Lower lobe of right lung (tissue), 2 donors: ENCODE data around the gene PNKP. TPM values are rescaled to one million over a fixed set of nuclear protein-coding genes. Genes with fewer than 3 reads are reported as not detected.

Experiments
- ATAC-seq, 2 donors: fragments of 200-7000 bp; cut with Tn5 transposase; one replicate each; pipeline ENCODE4 v1.9.1; 2020 to 2022; ENCODE audit warnings: mild to moderate bottlenecking in 2 of 2, moderate library complexity in 2 of 2
- DNase-seq: peaks from one replicate; pipeline ENCODE4 v3.0.0-alpha.2; 2020
- H3K27ac ChIP-seq: fragments of 200-600 bp; one replicate; pipeline ENCODE4 v1.8.0; 2022
- H3K27me3 ChIP-seq: fragments of 200-600 bp; one replicate; pipeline ENCODE4 v1.8.0; 2022; ENCODE audit warnings: low read depth
- H3K36me3 ChIP-seq: fragments of 200-600 bp; one replicate; pipeline ENCODE4 v1.8.0; 2022; ENCODE audit warnings: mild to moderate bottlenecking
- H3K4me1 ChIP-seq: fragments of 200-600 bp; one replicate; pipeline ENCODE4 v1.8.0; 2022
- H3K4me3 ChIP-seq: fragments of 200-600 bp; one replicate; pipeline ENCODE4 v1.8.0; 2022; ENCODE audit warnings: mild to moderate bottlenecking
- H3K9me3 ChIP-seq: fragments of 200-600 bp; one replicate; pipeline ENCODE4 v1.8.0; 2022
- intact Hi-C: fragments of 100-400 bp; cut with DNase I; formaldehyde crosslinking; loops from one replicate; pipeline ENCODE4 v1.11.0; 2022
- total RNA-seq: library from RNA; stranded (reverse); fragmentation: NEBNext Ultra II Directional; extraction: Animal tissue kit (Norgen Biotek cat#: 25700); gene quantifications from one replicate; pipeline ENCODE4 v1.2.1, GENCODE V29; 2021
- TF ChIP-seq, protein P1 (sequence below): fragments of 200-600 bp; IDR thresholded peaks from one replicate; pipeline ENCODE4 v1.8.0; 2022; ENCODE audit warnings: antibody characterized with exemption, mild to moderate bottlenecking
- donor health status: DM: no; HTN: yes; CAD: no; lungs with severe emphysema.

PNKP gene
- total RNA-seq, 1 donor from 2014 or later = 78.0 TPM

DNA sequence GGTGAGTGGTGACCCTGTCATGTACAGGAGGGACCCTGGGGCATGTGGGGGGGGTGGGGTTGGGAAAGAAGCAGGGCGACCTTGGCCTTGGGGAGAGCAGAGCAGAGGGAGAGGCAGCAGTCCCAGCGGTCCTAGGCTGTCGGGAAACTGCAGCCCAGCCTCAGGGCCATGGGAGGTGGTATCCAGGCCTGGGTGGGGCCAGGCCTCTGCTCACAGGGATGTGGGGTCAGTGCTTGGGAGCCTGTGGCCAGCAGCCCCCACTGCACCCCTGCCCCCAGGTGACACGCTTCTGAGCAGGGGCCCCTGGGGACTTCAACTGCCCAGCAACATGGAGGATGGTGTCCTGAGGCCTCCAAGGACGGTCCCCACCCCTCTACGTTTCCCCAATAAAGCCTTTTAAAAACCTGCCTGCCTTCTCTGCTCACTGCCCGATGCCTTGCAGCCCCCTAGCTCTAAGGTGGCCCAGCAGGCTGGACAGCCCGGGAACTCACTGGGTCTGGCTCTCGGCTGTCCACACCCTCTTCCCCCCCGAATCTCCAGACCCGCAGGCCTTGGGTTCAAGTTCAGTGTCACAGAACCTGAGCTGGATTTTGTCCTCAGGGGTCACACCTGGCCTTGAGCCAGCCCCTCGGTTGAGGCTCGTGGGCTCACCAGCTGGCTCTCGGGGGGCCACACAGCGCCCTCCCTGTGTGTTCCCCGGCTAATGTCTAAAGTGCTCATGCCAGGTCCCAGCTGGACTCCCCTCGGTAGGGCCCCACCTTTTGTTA is 6.9 kb downstream of the PNKP start:
- intact Hi-C loops = no loop called here

DNA sequence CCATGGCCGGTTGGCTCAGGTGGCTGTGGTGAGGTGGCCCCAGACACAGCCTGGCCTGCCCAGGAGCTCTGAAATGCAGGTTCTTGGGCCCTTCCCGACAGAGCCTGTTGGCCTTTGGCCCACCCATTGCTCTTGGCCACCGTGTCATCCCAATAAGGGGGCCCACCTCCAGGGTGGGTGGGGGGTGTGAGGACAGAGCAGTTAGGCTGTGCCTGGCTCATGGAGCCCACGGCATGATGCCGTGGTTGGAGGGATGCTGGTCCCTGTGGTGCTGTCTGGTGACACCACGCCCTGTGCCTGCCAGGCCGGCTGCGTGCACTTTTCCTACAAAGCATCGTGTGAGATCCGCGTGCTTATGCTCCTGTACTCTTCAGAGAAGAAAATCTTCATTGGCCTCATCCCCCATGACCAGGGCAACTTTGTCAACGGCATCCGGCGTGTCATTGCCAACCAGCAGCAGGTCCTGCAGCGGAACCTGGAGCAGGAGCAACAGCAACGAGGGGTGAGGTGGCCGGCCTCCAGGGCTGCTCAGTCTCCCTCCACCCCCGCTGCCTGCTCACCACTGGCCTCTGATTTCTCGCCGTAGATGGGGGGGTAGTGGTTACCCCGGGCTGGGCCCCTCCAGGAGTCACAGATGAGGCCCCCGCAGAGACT is 7.6 kb downstream of the PNKP start:
- Histone ChIP-seq H3K9me3 (no peaks in the 10 kb centered on the region), H3K27me3 (no peaks in the 10 kb centered on the region), H3K36me3 (peaks cover 89% of the 10 kb centered on the region), H3K4me1 (peaks cover 2% of the 10 kb centered on the region), H3K4me3 (no peak overlapping the region), H3K27ac (no peak overlapping the region)
- DNase-seq (no peak), ATAC-seq (no peak)
- intact Hi-C loops = no loop called here
- TF ChIP-seq, protein P1, sequence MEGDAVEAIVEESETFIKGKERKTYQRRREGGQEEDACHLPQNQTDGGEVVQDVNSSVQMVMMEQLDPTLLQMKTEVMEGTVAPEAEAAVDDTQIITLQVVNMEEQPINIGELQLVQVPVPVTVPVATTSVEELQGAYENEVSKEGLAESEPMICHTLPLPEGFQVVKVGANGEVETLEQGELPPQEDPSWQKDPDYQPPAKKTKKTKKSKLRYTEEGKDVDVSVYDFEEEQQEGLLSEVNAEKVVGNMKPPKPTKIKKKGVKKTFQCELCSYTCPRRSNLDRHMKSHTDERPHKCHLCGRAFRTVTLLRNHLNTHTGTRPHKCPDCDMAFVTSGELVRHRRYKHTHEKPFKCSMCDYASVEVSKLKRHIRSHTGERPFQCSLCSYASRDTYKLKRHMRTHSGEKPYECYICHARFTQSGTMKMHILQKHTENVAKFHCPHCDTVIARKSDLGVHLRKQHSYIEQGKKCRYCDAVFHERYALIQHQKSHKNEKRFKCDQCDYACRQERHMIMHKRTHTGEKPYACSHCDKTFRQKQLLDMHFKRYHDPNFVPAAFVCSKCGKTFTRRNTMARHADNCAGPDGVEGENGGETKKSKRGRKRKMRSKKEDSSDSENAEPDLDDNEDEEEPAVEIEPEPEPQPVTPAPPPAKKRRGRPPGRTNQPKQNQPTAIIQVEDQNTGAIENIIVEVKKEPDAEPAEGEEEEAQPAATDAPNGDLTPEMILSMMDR = no peak

More for the DNA sequence above, 6.9 kb downstream of the PNKP start:
- H3K27ac ChIP-seq = peak overlapping the region; percentile 11
- no peak for ATAC-seq
- no peak for DNase-seq
- no peaks in the 10 kb centered on the region for H3K9me3 ChIP-seq
- peaks cover 85% of the 10 kb centered on the region for H3K36me3 ChIP-seq
- TF ChIP-seq, protein P1 = no peak
- H3K27me3 ChIP-seq = no peaks in the 10 kb centered on the region
- H3K4me1 ChIP-seq = peaks cover 9% of the 10 kb centered on the region
- no peak overlapping the region for H3K4me3 ChIP-seq

DNA sequence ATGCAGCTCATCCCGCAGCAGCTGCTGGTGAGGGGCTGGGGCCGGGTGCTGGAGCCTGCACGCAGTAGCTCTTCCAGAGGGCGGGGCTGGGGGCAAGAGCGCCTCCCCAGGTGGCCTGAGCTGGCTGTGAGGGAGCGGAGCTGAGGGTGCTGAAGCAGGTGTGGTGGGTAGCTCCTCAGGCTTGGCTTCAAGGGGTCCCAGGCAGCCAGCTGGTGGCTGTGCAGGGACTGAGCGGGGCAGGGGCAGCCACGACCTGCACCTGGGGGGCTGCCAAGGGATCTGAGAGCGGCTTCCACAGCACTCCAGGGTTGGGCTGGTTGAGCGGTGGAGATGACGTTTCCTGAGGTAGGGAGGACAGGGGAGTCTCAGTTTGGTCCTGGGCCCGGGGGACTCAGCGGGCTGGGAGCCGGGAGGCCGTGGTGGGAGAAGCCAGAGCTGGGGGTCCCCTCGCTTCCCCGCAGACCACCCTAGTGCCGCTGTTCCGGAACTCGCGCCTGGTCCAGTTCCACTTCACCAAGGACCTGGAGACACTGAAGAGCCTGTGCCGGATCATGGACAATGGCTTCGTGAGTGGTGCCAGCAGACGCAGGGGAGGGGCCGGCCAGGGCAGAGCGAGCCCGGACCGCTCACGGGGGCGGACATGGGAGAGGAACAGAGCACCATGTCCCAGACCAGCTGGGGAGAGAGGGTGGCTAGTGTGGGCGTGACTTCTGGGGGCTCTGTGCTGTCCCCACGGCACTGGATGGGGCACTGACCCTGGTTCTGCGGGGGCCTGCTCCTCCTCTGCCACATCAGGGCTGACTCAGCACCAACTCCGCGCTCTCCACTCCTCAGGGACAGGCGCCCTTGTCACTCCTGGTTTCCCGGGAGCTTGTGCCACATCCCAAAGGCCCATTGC is 9.0 kb downstream of the PNKP start:
- DNase-seq = no peak
- intact Hi-C loops = no loop called here
- Histone ChIP-seq H3K36me3 (peaks cover 81% of the 10 kb centered on the region), H3K27me3 (no peaks in the 10 kb centered on the region), H3K9me3 (no peaks in the 10 kb centered on the region), H3K27ac (no peak overlapping the region), H3K4me1 (peaks cover 7% of the 10 kb centered on the region), H3K4me3 (no peak overlapping the region)
- TF ChIP-seq, protein P1 = no peak
- ATAC-seq = no peak

DNA sequence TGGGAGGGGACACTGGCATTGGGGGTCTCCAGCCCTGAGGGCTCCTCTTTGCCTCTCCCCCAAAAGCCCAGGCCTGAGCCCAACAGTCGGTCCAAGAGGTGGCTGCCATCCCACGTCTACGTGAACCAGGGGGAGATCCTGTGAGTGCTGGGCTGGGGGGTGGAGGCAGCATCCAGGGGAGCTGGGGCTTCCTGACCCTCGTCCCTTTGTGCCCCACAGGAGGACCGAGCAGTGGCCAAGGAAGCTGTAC is 9.6 kb downstream of the PNKP start:
- TF ChIP-seq, protein P1 = no peak
- H3K27me3 ChIP-seq = no peaks in the 10 kb centered on the region
- peaks cover 75% of the 10 kb centered on the region for H3K36me3 ChIP-seq
- no peaks in the 10 kb centered on the region for H3K9me3 ChIP-seq
- intact Hi-C loops = no loop called here
- H3K4me1 ChIP-seq = peaks cover 13% of the 10 kb centered on the region
- ATAC-seq (no peak), DNase-seq (no peak)
- no peak overlapping the region for H3K27ac ChIP-seq
- no peak overlapping the region for H3K4me3 ChIP-seq

DNA sequence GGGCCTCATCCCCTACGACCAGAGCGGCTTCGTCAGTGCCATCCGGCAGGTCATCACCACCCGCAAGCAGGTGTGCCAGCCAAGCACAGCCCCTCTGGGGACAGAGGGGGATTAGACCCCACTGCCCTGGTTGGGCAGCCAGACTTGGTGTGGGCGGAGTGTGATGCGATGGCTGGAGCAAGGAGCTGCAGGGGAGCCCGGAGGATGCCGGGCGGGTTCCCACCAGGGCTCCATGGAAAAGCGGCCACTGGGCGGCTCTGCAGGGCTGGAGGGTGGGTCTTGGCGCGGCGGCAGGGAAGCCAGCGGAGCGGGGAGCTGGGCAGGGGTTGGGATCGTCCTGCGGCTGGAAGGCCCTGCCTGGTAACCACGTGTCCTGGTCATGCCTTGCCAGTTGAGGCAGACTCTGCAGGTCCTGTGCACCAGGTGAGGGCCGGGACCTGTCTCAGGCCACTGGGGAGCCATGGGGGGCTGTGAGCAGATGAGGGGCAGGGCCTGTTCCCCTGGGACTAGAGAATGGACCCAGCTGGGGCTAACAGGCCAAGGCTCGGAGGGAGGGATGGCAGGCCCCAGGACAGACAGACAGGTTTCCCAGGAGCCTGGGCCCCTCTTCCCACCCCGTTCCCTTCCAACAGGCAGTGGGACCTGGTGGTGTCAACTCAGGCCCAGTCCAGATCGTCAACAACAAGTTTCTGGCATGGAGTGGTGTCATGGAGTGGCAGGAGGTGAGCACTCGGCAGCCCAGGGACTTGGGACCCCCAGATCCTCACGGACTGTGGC is 10.1 kb downstream of the PNKP start:
- no peak for DNase-seq
- Histone ChIP-seq H3K4me3 (no peak overlapping the region), H3K36me3 (peaks cover 73% of the 10 kb centered on the region), H3K27me3 (no peaks in the 10 kb centered on the region), H3K4me1 (peaks cover 18% of the 10 kb centered on the region), H3K27ac (no peak overlapping the region), H3K9me3 (no peaks in the 10 kb centered on the region)
- TF ChIP-seq, protein P1 = no peak
- no peak for ATAC-seq
- intact Hi-C loops = no loop called here
